Ishikawa (cell line): ENCODE data around the gene RAB40C.

Experiments used
- EGR1 ChIP-seq: IDR thresholded peaks from 2 replicates; pipeline ENCODE4 v1.6.1; 2012
- NFIC ChIP-seq: IDR thresholded peaks from 2 replicates; pipeline ENCODE4 v1.6.1; 2012
- TCF12 ChIP-seq: IDR thresholded peaks from 2 replicates; pipeline ENCODE4 v1.6.1; 2012; ENCODE audit warnings: low read depth
- TF ChIP-seq, protein P1 (sequence below): IDR thresholded peaks from 2 replicates; pipeline ENCODE4 v1.6.1; 2012
- TF ChIP-seq, protein P2 (sequence below): IDR thresholded peaks from 2 replicates; pipeline ENCODE4 v1.6.1; 2012; ENCODE audit warnings: low read depth, mild to moderate bottlenecking

DNA sequence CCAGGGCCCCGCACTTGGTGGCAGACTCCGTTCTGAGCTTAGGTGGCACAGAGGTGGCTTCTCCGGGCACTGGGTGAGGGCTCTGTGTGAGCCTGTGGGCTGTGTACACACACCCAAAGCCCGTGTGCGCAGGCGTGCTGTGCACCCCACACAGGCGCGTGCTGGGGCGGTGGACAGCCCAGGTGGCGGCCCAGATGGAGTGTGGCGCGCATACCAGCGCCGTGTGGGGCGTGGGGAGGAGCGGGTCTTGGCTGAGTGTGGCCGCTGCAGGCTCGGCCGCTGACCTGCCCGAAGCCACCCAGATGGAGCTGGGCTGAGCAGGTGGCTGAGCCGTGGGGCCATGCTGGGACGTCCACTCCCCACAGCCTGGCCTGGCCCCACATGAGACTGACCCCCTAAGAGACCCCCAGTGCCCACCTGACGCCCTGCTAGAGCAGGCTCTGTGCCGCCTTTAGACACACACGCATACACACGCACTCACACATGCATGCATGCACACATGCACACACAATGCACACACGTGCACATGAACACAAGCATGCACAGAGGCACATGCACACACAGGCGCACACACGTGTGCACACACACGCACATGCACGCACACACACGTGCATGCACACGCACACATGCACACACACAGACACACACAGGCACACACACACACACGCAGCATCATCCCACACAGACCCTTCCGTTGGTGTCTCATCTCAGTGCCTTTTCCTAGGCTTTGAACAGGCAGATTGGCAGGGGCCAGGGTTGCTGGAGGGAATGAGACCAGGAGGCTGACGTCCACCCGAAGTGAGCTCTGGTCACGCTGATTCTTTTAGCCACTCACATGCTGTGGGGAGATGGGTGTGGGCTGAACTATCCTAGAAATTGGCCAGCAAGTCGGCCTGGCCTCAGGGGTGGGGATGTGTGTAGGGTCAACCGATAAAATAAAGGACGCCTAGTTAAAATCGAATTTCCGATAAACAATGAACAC is 27.6 kb upstream of the RAB40C start:
- TF ChIP-seq TCF12, result no peak
- TF ChIP-seq EGR1, result no peak
- TF ChIP-seq, protein P1, sequence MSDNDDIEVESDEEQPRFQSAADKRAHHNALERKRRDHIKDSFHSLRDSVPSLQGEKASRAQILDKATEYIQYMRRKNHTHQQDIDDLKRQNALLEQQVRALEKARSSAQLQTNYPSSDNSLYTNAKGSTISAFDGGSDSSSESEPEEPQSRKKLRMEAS, result no peak
- TF ChIP-seq, protein P2, sequence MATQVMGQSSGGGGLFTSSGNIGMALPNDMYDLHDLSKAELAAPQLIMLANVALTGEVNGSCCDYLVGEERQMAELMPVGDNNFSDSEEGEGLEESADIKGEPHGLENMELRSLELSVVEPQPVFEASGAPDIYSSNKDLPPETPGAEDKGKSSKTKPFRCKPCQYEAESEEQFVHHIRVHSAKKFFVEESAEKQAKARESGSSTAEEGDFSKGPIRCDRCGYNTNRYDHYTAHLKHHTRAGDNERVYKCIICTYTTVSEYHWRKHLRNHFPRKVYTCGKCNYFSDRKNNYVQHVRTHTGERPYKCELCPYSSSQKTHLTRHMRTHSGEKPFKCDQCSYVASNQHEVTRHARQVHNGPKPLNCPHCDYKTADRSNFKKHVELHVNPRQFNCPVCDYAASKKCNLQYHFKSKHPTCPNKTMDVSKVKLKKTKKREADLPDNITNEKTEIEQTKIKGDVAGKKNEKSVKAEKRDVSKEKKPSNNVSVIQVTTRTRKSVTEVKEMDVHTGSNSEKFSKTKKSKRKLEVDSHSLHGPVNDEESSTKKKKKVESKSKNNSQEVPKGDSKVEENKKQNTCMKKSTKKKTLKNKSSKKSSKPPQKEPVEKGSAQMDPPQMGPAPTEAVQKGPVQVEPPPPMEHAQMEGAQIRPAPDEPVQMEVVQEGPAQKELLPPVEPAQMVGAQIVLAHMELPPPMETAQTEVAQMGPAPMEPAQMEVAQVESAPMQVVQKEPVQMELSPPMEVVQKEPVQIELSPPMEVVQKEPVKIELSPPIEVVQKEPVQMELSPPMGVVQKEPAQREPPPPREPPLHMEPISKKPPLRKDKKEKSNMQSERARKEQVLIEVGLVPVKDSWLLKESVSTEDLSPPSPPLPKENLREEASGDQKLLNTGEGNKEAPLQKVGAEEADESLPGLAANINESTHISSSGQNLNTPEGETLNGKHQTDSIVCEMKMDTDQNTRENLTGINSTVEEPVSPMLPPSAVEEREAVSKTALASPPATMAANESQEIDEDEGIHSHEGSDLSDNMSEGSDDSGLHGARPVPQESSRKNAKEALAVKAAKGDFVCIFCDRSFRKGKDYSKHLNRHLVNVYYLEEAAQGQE, result no peak
- TF ChIP-seq NFIC, result no peak
